GM10248 (cell line): ENCODE data around the gene FBXW8.

Experiments
- CTCF ChIA-PET: fragments of 300-600 bp; sonication (Branson Sonifier 250); formaldehyde crosslinking; extraction: SDS; loops from one replicate; lab custom pipeline; 2021; ENCODE audit warnings: antibody characterized with exemption; lab: Yijun Ruan, JAX
- POLR2A ChIA-PET: fragments of 350-650 bp; sonication (Branson Sonifier 250); formaldehyde crosslinking; extraction: SDS; loops from one replicate; lab custom pipeline; 2020; ENCODE audit warnings: antibody characterized with exemption; lab: Yijun Ruan, JAX
- DNase-seq: peaks from one replicate; pipeline ENCODE4 v3.0.0; 2012; ENCODE audit errors: extremely low spot score
- TF ChIP-seq, protein P1 (sequence below): IDR thresholded peaks from 2 replicates; pipeline ENCODE4 v1.5.1; 2012; ENCODE audit warnings: mild to moderate bottlenecking, low read depth; ENCODE audit errors: extremely low read depth, missing control alignments, control extremely low read depth

Gene FBXW8

DNA sequence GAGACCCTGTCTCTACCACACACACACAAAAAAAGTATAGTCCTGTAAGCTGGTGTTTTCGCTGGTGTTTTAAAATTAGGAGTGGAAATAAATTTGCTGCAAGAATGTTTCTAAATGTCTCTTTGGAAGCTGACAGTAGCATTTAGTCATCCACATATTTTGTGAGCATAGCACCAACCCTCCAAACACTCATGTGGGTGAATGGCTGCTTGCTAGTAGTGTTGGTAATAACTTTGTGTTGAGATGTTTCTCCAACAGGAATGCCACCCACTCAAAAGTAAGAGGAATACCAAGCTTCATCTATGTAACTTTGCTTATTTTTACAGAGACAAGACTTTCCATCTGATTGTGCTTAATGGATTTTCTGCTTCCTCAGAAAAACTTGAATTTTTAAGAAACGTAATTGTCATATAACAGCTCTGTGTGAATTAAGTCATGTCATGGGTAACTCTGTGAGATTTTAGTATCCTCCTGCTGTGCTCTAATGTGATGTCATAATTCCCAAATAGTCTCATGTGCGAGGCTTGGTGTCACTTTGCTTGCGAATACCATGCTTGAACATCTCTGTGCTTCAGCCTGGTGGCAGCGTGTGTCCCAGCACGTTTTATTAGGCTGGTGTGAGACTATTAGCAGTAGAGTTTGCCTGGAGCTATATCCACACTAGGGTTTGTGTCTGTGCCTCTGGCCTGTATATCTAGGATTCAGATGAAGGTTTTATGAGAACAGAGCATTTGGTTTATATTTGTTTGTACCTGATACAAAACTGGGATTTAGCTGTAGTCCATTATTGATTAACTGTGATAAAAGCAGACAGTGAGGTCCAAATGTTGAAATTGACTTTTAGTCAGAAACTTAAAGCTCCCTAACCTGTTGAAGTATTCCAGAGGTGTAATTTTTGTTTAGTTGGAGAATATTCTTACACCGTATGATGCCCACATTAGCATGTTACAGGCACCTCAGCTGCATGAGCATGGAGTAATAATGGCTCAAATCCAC, 80.5 kb downstream of the FBXW8 start:
- no peak for DNase-seq
- ChIA-PET POLR2A (no interaction called here), CTCF (interaction anchor here (0.9 to 1.7 kb wide), 5 partner anchors 8 to 33 kb away, joined by 3 to 5 read pairs (median 3); no protein-coding TSS in a partner anchor)
- TF ChIP-seq, protein P1, sequence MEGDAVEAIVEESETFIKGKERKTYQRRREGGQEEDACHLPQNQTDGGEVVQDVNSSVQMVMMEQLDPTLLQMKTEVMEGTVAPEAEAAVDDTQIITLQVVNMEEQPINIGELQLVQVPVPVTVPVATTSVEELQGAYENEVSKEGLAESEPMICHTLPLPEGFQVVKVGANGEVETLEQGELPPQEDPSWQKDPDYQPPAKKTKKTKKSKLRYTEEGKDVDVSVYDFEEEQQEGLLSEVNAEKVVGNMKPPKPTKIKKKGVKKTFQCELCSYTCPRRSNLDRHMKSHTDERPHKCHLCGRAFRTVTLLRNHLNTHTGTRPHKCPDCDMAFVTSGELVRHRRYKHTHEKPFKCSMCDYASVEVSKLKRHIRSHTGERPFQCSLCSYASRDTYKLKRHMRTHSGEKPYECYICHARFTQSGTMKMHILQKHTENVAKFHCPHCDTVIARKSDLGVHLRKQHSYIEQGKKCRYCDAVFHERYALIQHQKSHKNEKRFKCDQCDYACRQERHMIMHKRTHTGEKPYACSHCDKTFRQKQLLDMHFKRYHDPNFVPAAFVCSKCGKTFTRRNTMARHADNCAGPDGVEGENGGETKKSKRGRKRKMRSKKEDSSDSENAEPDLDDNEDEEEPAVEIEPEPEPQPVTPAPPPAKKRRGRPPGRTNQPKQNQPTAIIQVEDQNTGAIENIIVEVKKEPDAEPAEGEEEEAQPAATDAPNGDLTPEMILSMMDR = no peak

DNA sequence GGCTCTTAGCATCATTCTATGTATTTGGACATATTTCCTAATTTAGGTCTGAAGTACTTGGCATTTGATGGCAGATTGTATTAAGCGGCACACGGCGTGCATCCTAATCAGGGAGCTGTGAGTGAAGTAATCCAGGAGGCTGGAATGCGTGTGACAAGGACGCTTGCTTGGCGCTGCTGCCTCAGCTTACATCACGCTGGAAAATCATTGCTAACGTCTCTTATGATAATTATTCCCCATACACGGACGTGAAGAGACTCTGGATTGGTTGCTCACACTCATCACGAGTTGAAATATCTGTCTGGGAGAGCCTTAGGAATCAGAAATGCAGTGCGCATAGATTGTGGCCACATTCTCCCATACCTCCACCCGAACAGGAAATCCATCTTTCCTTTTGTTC, 85.3 kb downstream of the FBXW8 start:
- DNase-seq = no peak
- TF ChIP-seq, protein P1 = no peak
- POLR2A ChIA-PET = no interaction called here
- CTCF ChIA-PET = no interaction called here

DNA sequence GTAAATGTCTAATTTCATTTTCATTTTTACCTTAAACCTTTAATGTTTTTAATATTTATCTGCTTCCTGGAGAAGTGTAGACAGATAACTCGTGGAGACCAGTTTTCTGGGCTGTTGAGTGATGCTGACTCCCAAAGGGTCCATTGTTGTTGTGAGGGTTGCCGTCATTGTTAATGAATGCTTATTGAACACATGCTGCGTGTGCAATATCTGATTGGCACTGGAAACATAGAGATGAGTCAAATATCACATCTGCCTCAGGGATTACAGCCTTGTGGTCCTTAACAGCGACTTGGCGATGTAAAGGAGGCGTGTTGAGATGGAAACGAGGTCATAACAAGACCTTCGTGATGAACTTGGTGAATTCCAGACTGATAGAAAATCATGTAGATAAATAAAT, 85.9 kb downstream of the FBXW8 start:
- POLR2A ChIA-PET = no interaction called here
- TF ChIP-seq, protein P1 = no peak
- no peak for DNase-seq
- CTCF ChIA-PET = no interaction called here

DNA sequence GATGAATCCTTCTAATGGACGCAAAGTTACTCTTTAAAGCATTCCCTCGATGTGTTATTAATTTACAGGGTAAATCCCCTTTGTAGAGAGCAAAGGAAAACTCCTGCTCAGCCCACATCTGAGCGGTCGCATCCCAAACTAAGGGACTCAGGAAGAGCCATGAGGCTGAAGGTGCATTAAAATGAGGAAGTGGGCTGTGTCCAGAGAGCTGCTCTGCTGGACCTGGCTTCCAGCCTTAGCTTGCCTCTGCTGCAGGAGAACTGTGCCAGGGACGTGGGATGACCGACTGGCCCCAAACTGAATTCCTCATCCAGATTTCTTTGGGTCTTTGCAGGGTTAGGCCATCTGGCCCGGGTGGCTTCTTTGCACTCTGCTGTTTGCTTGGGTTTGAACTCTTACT, 88.3 kb downstream of the FBXW8 start:
- ChIA-PET CTCF (interaction anchor here (1.1 to 1.8 kb wide), 2 partner anchors 9 to 14 kb away, joined by 3 to 5 read pairs; no protein-coding TSS in a partner anchor), POLR2A (no interaction called here)
- DNase-seq = no peak
- TF ChIP-seq, protein P1 = no peak

DNA sequence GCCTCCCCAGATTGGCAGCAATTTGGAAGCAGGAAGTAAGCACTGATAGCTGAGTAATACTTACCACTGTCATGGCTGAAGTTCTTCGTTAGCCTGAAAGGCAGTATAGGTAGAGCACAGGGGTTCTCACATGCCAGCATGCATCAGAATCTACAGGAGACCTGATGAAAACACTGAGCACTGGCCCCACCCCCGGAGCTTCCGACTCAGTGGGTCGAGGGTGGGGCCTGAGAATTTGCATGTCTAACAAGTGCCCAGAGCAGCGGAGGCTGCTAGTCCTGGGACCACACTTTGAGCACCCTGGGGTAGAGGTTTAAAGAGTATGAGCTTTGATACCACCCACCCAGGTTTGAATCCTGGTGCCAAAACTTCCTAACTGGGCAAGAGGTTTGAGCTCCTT, 89.6 kb downstream of the FBXW8 start:
- ChIA-PET POLR2A (no interaction called here), CTCF (interaction anchor here (1.1 to 1.9 kb wide), 4 partner anchors 12 to 255 kb away, joined by 3 to 5 read pairs (median 4); no protein-coding TSS in a partner anchor)
- TF ChIP-seq, protein P1 = no peak
- DNase-seq = no peak

DNA sequence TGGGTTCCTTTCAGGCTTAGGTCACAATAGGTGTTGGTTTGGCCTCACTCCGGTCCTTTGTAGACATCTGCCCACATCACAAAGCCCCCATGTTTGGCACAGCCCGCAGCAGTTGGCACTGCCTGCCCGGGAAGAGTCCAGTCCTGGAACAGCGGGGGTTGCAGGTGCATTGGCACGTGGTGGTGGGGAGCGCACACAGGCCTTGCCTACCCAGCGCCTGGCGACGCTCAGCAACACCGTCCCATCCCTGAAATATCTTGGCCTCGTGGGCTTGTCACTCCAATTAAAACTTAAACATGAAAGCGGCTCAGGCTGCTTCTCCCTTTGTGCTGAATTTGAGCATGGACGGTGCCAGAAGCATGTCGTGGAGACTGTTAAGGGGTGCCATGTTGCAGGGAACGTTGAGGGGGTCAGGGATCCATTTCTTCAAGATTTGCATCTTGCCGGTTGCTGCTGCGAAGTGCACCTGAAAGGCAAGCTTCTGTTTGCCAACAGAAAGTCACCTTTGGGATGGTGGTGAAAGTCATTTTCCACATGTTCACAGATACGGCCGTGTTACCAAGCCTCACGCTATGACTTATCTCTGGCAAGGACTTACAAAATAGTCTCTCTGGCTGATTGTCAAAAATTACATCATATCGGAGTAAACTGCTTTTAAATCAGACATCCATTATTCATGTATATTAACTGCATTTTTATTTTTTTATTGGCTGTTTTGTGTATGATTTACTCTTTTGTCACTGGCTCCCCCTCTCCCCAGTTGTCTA, 91.5 kb downstream of the FBXW8 start:
- CTCF ChIA-PET = interaction anchor here (1.9 to 2.9 kb wide), 2 partner anchors 13 to 14 kb away, joined by 5 to 8 read pairs; no protein-coding TSS in a partner anchor
- TF ChIP-seq, protein P1 = no peak
- no peak for DNase-seq
- POLR2A ChIA-PET = no interaction called here
